HepG2 (cell line): ENCODE measurements around the gene STARD10. TPM values are rescaled to one million over a fixed set of nuclear protein-coding genes. Genes with fewer than 3 reads are reported as not detected.

Source experiments
- ARNT ChIP-seq: fragments of 450-650 bp; IDR thresholded peaks from 2 replicates; pipeline ENCODE4 v1.6.1; 2017
- CEBPB ChIP-seq: IDR thresholded peaks from 2 replicates; pipeline ENCODE4 v1.6.1; 2011; ENCODE audit warnings: low read depth, low read length, improper control_type of control experiment, borderline replicate concordance
- CEBPG ChIP-seq: IDR thresholded peaks from 2 replicates; pipeline ENCODE4 v1.6.1; 2016
- DPF2 ChIP-seq: sonication (generic); formaldehyde crosslinking; IDR thresholded peaks from 2 replicates; pipeline ENCODE4 v1.4.0; 2020; ENCODE audit warnings: mild to moderate bottlenecking, low read depth, missing genetic modification reagents, borderline replicate concordance
- EEA1 ChIP-seq: sonication (generic); formaldehyde crosslinking; IDR thresholded peaks from 2 replicates; pipeline ENCODE4 v1.5.1; 2020; ENCODE audit warnings: mild to moderate bottlenecking, missing genetic modification reagents, borderline replicate concordance
- FOXM1 ChIP-seq: sonication (generic); formaldehyde crosslinking; IDR thresholded peaks from 2 replicates; pipeline ENCODE4 v1.5.0; 2020; ENCODE audit warnings: missing genetic modification reagents
- HMG20A ChIP-seq: IDR thresholded peaks from 2 replicates; pipeline ENCODE4 v1.6.1; 2016; ENCODE audit warnings: borderline replicate concordance
- HNF4G ChIP-seq, 2 experiments: sonication (generic) in 1 of 2; formaldehyde crosslinking in 1 of 2; IDR thresholded peaks; 2 replicates each; pipeline versions ENCODE4 v1.4.0 to v1.6.1; 2011 to 2020; ENCODE audit warnings: borderline replicate concordance in 2 of 2, low read depth in 2 of 2, mild to moderate bottlenecking in 2 of 2, low read length in 1 of 2, missing genetic modification reagents in 1 of 2, moderate library complexity in 1 of 2
- IKZF1 ChIP-seq: fragments of 450-650 bp; IDR thresholded peaks from 2 replicates; pipeline ENCODE4 v1.7.1; 2016
- NBN ChIP-seq: fragments of 450-650 bp; conservative IDR thresholded peaks from 2 replicates; pipeline ENCODE4 v1.6.1; 2017
- PHF21A ChIP-seq: sonication (generic); formaldehyde crosslinking; IDR thresholded peaks from 2 replicates; pipeline ENCODE4 v1.5.0; 2020; ENCODE audit warnings: mild to moderate bottlenecking, missing genetic modification reagents
- TBP ChIP-seq: sonication (generic); formaldehyde crosslinking; IDR thresholded peaks from 2 replicates; pipeline ENCODE4 v1.5.0; 2020; ENCODE audit warnings: missing genetic modification reagents
- TEAD3 ChIP-seq: optimal IDR thresholded peaks from 2 replicates; pipeline ENCODE3; 2016; ENCODE audit warnings: borderline replicate concordance
- ZBTB42 ChIP-seq: sonication (generic); formaldehyde crosslinking; IDR thresholded peaks from 2 replicates; pipeline ENCODE4 v1.5.0; 2020; ENCODE audit warnings: mild to moderate bottlenecking, missing genetic modification reagents
- ZNF337 ChIP-seq: sonication (generic); formaldehyde crosslinking; IDR thresholded peaks from 2 replicates; pipeline ENCODE4 v1.5.1; 2020; ENCODE audit warnings: missing genetic modification reagents, low read depth, mild to moderate bottlenecking, borderline replicate concordance
- ZNF703 ChIP-seq: sonication (generic); formaldehyde crosslinking; IDR thresholded peaks from 2 replicates; pipeline ENCODE4 v1.5.1; 2020; ENCODE audit warnings: missing genetic modification reagents, mild to moderate bottlenecking, moderate library complexity, borderline replicate concordance
- ZSCAN25 ChIP-seq: sonication (generic); formaldehyde crosslinking; IDR thresholded peaks from 2 replicates; pipeline ENCODE4 v1.8.0; 2022; ENCODE audit warnings: mild to moderate bottlenecking, missing genetic modification reagents
- polyA plus RNA-seq, 8 experiments: library from polyadenylated mRNA; depleted of rRNA in 3 of 8; stranded (reverse) in 7 of 8; unstranded in 1 of 8; fragments of >200 nt; fragmentation: Illumina TruSeq in 4 of 8; extraction: Trizol in 4 of 8; gene quantifications; 2 replicates each; pipeline versions ENCODE4 v1.2.1 to v1.2.3, GENCODE V29; 2011 to 2016; ENCODE audit warnings: low read depth in 4 of 8, missing spikeins in 1 of 8, mixed read lengths in 1 of 8; ENCODE audit not compliant: insufficient read depth in 1 of 8
- total RNA-seq, 5 experiments: library from RNA; depleted of rRNA; stranded (reverse); fragments of >200 nt; fragmentation: Illumina TruSeq; extraction: Trizol; gene quantifications; 2 replicates each; pipeline ENCODE4 v1.2.3, GENCODE V29; 2016; ENCODE audit warnings: low read depth in 1 of 5
- TF ChIP-seq, protein P1 (sequence below), 2 experiments: sonication (generic) in 1 of 2; formaldehyde crosslinking in 1 of 2; IDR thresholded peaks; 2 replicates each; pipeline versions ENCODE4 v1.6.1 to v1.9.0; 2014 to 2022; ENCODE audit warnings: antibody characterized with exemption in 1 of 2, borderline replicate concordance in 1 of 2, inconsistent platforms in 1 of 2, low read depth in 1 of 2, missing genetic modification reagents in 1 of 2
- TF ChIP-seq, protein P2 (sequence below): sonication (generic); formaldehyde crosslinking; IDR thresholded peaks from 2 replicates; pipeline ENCODE4 v1.4.0; 2020; ENCODE audit warnings: mild to moderate bottlenecking, low read depth, missing genetic modification reagents
- TF ChIP-seq, protein P3 (sequence below): sonication (generic); formaldehyde crosslinking; IDR thresholded peaks from 2 replicates; pipeline ENCODE4 v1.8.0; 2022; ENCODE audit warnings: mild to moderate bottlenecking, missing genetic modification reagents
- TF ChIP-seq, protein P4 (sequence below): sonication (generic); formaldehyde crosslinking; IDR thresholded peaks from 2 replicates; pipeline ENCODE4 v1.4.0; 2020; ENCODE audit warnings: missing genetic modification reagents, mild to moderate bottlenecking, borderline replicate concordance

Gene STARD10
- total and polyA plus RNA-seq, 2 of the 13 experiments (the other 11 are each of a cell fraction or from before 2014, with no cell fraction given), result 260 to 341 TPM

DNA sequence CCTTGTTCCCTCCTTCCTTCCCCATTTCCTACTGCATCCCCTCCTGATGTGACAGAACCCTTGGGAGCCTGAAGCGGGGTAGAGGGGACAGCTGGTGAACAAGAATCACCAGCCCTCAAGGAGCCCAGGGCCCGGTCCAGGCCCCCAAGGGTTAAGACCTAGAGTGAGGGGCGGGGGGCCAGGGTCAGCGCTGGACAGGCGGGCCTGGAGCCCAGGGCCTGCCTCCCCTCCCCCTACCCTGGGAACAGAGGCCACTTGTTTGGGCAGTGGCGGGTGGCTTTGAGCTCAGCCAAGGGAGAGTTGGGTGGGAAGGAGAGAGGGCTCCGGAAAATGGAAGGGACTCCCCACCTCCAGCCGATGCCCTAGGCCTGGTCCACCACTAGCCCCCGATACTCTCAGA, 43.8 kb downstream of the STARD10 start (continued):
- TF ChIP-seq, protein P1, sequence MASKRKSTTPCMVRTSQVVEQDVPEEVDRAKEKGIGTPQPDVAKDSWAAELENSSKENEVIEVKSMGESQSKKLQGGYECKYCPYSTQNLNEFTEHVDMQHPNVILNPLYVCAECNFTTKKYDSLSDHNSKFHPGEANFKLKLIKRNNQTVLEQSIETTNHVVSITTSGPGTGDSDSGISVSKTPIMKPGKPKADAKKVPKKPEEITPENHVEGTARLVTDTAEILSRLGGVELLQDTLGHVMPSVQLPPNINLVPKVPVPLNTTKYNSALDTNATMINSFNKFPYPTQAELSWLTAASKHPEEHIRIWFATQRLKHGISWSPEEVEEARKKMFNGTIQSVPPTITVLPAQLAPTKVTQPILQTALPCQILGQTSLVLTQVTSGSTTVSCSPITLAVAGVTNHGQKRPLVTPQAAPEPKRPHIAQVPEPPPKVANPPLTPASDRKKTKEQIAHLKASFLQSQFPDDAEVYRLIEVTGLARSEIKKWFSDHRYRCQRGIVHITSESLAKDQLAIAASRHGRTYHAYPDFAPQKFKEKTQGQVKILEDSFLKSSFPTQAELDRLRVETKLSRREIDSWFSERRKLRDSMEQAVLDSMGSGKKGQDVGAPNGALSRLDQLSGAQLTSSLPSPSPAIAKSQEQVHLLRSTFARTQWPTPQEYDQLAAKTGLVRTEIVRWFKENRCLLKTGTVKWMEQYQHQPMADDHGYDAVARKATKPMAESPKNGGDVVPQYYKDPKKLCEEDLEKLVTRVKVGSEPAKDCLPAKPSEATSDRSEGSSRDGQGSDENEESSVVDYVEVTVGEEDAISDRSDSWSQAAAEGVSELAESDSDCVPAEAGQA (IDR thresholded peaks at IDR 0.05; ENCODE audit: low read depth), result no peak
- TF ChIP-seq, protein P1 (CRISPR knock-in tag; IDR thresholded peaks at IDR 0.05; ENCODE audit: borderline replicate concordance), result no peak
- TF ChIP-seq HMG20A (CRISPR knock-in tag) (peak; percentile 31; the same call in 1 of the 2 replicates), EEA1 (CRISPR knock-in tag) (no peak), CEBPG (CRISPR knock-in tag) (no peak), HNF4G (IDR thresholded peaks at IDR 0.05; ENCODE audit: borderline replicate concordance, low read depth, low read length) (no peak; the same call in 1 of the 2 replicates), HNF4G (CRISPR knock-in tag; IDR thresholded peaks at IDR 0.05; ENCODE audit: borderline replicate concordance, low read depth) (no peak), TEAD3 (peak; percentile 10), PHF21A (CRISPR knock-in tag) (no peak), ZNF337 (no peak), ZSCAN25 (CRISPR knock-in tag) (0 out of 2 replicates have a peak, but pooled peaks have one; percentile 22), FOXM1 (CRISPR knock-in tag) (no peak), CEBPB (no peak), IKZF1 (no peak), ZBTB42 (CRISPR knock-in tag) (no peak), DPF2 (no peak), ARNT (no peak), ZNF703 (no peak), NBN (no peak), TBP (CRISPR knock-in tag) (no peak)
- TF ChIP-seq, protein P2, sequence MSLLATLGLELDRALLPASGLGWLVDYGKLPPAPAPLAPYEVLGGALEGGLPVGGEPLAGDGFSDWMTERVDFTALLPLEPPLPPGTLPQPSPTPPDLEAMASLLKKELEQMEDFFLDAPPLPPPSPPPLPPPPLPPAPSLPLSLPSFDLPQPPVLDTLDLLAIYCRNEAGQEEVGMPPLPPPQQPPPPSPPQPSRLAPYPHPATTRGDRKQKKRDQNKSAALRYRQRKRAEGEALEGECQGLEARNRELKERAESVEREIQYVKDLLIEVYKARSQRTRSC (CRISPR knock-in tag), result no peak
- TF ChIP-seq, protein P3, sequence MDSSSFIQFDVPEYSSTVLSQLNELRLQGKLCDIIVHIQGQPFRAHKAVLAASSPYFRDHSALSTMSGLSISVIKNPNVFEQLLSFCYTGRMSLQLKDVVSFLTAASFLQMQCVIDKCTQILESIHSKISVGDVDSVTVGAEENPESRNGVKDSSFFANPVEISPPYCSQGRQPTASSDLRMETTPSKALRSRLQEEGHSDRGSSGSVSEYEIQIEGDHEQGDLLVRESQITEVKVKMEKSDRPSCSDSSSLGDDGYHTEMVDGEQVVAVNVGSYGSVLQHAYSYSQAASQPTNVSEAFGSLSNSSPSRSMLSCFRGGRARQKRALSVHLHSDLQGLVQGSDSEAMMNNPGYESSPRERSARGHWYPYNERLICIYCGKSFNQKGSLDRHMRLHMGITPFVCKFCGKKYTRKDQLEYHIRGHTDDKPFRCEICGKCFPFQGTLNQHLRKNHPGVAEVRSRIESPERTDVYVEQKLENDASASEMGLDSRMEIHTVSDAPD (CRISPR knock-in tag), result no peak
- TF ChIP-seq, protein P4, sequence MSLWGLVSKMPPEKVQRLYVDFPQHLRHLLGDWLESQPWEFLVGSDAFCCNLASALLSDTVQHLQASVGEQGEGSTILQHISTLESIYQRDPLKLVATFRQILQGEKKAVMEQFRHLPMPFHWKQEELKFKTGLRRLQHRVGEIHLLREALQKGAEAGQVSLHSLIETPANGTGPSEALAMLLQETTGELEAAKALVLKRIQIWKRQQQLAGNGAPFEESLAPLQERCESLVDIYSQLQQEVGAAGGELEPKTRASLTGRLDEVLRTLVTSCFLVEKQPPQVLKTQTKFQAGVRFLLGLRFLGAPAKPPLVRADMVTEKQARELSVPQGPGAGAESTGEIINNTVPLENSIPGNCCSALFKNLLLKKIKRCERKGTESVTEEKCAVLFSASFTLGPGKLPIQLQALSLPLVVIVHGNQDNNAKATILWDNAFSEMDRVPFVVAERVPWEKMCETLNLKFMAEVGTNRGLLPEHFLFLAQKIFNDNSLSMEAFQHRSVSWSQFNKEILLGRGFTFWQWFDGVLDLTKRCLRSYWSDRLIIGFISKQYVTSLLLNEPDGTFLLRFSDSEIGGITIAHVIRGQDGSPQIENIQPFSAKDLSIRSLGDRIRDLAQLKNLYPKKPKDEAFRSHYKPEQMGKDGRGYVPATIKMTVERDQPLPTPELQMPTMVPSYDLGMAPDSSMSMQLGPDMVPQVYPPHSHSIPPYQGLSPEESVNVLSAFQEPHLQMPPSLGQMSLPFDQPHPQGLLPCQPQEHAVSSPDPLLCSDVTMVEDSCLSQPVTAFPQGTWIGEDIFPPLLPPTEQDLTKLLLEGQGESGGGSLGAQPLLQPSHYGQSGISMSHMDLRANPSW (CRISPR knock-in tag), result no peak
